Effector memory CD8-positive, alpha-beta T cell (primary cell): ENCODE measurements around the gene IL37.
"Not testable (repeated sequence)": the region's sequence is repeated elsewhere in the genome, so short reads cannot be mapped to it uniquely, and the experiment has no call there.

Experiments used
- ATAC-seq: fragments of 150-1000 bp; cut with Tn5 transposase; replicated peaks from 2 replicates; pipeline ENCODE4 v1.10.0; 2021; ENCODE audit warnings: mild to moderate bottlenecking, moderate library complexity
- DNase-seq, 3 experiments: peaks; one replicate each; pipeline ENCODE4 v3.0.0; 2021
- H3K27ac Mint-ChIP-seq, 2 donors: one replicate each; pipeline ENCODE4 v1.8.0; 2022; ENCODE audit warnings: mild to moderate bottlenecking in 2 of 2, mixed read lengths in 2 of 2, moderate library complexity in 2 of 2
- H3K27me3 Mint-ChIP-seq, 2 donors: one replicate each; pipeline ENCODE4 v1.8.0; 2022; ENCODE audit warnings: mixed read lengths in 2 of 2
- H3K36me3 Mint-ChIP-seq: one replicate; pipeline ENCODE4 v1.8.0; 2022; ENCODE audit warnings: mild to moderate bottlenecking, moderate library complexity, mixed read lengths; ENCODE audit not compliant: insufficient read depth
- H3K4me1 Mint-ChIP-seq, 2 donors: one replicate each; pipeline ENCODE4 v1.8.0; 2022; ENCODE audit warnings: low read depth in 2 of 2, mixed read lengths in 2 of 2
- H3K4me3 Mint-ChIP-seq, 2 donors: one replicate each; pipeline ENCODE4 v1.8.0; 2022; ENCODE audit warnings: mild to moderate bottlenecking in 2 of 2, mixed read lengths in 2 of 2, moderate library complexity in 2 of 2
- H3K9me3 Mint-ChIP-seq, 2 donors: one replicate each; pipeline ENCODE4 v1.8.0; 2022; ENCODE audit warnings: mixed read lengths in 2 of 2

IL37 gene

DNA sequence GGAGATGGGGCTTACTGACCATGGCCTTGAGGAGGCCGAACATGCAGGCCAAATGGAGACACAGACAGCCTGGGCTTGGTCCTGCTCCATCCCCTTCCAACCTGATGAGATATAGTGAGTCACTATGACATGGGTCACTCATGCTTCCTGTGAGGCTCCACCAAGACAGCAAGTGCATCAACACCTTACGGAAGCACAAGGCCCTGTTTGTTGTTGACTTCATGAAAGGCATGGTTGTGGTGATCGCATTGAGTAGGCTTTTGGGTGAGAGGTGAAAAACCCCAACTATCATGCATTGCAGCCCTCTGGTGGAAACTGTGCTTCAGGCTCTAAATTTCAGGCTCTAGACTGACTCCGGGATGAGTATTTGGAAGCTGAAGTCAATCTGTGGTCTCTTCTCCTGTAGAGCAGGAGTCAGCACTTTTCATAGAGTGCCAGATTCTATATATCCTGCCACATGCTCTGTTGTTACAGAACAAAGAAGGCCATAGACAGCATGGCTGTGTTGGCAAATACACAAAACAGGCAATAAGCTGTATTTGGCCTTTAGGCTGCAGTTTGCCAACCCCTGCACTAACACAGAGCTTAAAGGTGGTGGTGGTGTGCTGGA, 10.1 kb downstream of the IL37 start:
- Mint-ChIP-seq H3K27me3 (peaks cover 0 to 16% of the 10 kb centered on the region in 2 donors), H3K27ac (peak overlapping the region; percentile 36 to 90), H3K9me3 (no peaks in the 10 kb centered on the region), H3K4me1 (peaks cover 5 to 22% of the 10 kb centered on the region in 2 donors), H3K36me3 (no peaks in the 10 kb centered on the region), H3K4me3 (no peak overlapping the region)
- DNase-seq = peak; percentile 14 to 49 (median 15)
- ATAC-seq = peak; percentile 87

DNA sequence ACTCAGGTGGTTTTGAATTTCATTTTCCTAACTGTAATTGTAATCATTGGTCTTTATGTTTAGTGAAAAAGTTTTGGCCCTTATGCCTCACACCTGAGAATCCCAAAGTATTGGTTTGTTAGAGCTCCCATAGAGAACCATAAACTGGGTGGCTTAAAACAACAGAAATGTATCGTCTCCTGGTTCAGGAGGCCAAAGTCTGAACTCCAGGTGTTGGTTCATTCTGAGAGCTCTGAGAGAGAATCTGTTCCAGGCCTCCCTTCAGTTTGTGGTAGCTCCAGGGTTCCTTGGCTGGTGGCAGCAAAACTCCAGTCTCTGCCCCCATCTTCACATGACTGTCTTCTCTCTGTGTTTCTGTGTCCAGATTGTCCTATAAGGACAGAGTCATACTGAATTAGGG, 11.0 kb downstream of the IL37 start:
- Mint-ChIP-seq H3K36me3 (no peaks in the 10 kb centered on the region), H3K27me3 (peaks cover 0 to 19% of the 10 kb centered on the region in 2 donors), H3K4me1 (peaks cover 3 to 14% of the 10 kb centered on the region in 2 donors), H3K9me3 (no peaks in the 10 kb centered on the region), H3K27ac (peak overlapping the region in 1 of 2 donors; percentile 90), H3K4me3 (no peak overlapping the region)
- DNase-seq = no peak
- ATAC-seq = no peak

DNA sequence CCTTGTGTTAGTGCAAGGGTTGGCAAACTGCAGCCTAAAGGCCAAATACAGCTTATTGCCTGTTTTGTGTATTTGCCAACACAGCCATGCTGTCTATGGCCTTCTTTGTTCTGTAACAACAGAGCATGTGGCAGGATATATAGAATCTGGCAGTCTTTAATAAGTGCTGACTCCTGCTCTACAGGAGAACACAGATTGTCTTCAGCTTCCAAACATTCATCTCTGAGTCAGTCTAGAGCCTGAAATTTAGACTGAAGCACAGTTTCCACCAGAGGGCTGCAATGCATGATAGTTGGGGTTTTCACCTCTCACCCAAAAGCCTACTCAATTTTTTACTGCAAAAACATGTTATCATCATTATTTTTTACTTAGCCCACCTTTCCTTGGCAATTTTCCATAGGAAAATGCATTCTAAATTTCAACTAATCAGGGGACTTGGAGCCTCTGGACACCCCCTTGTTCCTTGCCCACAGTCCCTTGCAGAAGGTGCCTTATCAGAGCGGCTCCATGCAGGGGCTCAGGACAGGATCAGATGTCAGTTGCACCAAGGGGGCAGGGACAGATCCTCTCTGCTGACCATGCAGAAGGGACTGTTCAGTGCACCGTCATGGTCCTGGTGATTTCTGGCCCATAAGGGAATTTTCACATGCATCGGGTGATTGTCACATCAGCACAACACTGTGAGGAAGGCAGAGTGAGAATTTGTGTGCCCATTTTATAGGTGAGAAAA, 12.4 kb downstream of the IL37 start:
- Mint-ChIP-seq H3K27ac (peak overlapping the region in 1 of 2 donors; percentile 52), H3K27me3 (peaks cover 0 to 29% of the 10 kb centered on the region in 2 donors), H3K9me3 (no peaks in the 10 kb centered on the region), H3K4me1 (peaks cover 3 to 12% of the 10 kb centered on the region in 2 donors), H3K4me3 (no peak overlapping the region), H3K36me3 (no peaks in the 10 kb centered on the region)
- no peak for ATAC-seq
- no peak for DNase-seq

DNA sequence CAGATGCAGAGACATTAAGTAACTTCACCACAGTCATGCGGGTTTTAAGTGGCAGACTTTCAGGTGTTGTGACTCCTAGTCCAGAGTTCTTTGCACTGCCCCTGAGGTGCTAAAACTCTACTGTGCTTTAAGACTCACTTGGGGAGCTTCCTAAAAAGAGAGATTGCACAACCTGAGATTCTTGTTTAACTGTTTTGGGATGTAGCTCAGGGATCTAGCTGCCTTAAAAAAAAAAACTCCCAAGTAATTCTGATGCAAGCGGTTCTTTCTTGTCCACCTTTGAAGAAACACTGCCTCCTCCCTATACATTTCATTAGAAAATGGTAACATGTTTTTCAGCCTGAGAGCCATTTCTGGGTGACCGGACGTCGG, 13.0 kb downstream of the IL37 start:
- peak; percentile 35 for ATAC-seq
- Mint-ChIP-seq H3K27me3 (peaks cover 0 to 30% of the 10 kb centered on the region in 2 donors), H3K4me1 (peaks cover 3 to 12% of the 10 kb centered on the region in 2 donors), H3K4me3 (no peak overlapping the region), H3K9me3 (no peaks in the 10 kb centered on the region), H3K36me3 (no peaks in the 10 kb centered on the region), H3K27ac (peak overlapping the region in 1 of 2 donors; percentile 52)
- DNase-seq = no peak

DNA sequence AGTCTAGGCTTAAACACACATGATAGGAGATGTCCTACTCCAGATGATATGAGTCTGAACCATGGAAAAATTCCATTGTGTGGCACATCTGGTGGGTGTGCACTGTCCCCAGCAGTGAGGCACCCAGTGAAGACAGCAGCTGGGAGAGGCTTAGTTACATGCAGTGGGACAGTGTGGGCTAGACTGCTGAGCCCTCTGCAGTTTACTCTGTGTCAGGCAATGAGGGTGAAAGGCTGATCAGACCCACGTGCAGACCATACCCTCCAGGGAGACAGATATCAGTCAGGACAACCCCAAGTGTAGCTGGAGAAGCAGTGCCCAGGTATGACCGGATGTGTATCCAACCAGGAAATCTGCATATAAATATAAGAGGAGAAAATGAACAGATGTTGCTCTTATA, 13.4 kb downstream of the IL37 start:
- Mint-ChIP-seq H3K4me1 (peaks cover 3 to 12% of the 10 kb centered on the region in 2 donors), H3K27me3 (peaks cover 0 to 30% of the 10 kb centered on the region in 2 donors), H3K27ac (peak overlapping the region in 1 of 2 donors; percentile 52), H3K36me3 (no peaks in the 10 kb centered on the region), H3K9me3 (no peaks in the 10 kb centered on the region), H3K4me3 (no peak overlapping the region)
- DNase-seq (no peak), ATAC-seq (no peak)

DNA sequence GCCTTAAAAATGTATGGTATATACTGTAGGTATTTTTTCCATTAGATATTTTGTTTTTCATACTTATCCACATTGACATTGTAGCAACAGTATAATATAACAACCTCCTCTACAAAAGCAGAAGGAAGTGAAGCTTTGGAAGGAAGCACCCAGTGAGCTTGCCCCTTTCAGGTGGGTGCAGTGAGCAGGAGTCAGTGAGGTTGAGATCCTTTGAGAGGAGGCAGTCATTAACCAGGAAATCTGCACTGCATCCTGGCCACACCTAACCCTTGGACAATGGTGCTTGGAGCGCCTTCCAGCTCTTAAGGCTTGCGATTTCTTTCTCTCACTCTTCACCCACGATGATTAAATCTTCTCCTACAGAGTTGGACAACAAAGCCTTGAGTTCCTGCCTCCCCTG, 13.9 kb downstream of the IL37 start:
- H3K4me1 Mint-ChIP-seq = peaks cover 3 to 12% of the 10 kb centered on the region in 2 donors
- H3K4me3 Mint-ChIP-seq = no peak overlapping the region
- peaks cover 0 to 30% of the 10 kb centered on the region in 2 donors for H3K27me3 Mint-ChIP-seq
- ATAC-seq (no peak), DNase-seq (no peak)
- peak overlapping the region in 1 of 2 donors; percentile 52 for H3K27ac Mint-ChIP-seq
- no peaks in the 10 kb centered on the region for H3K36me3 Mint-ChIP-seq
- H3K9me3 Mint-ChIP-seq = no peaks in the 10 kb centered on the region

DNA sequence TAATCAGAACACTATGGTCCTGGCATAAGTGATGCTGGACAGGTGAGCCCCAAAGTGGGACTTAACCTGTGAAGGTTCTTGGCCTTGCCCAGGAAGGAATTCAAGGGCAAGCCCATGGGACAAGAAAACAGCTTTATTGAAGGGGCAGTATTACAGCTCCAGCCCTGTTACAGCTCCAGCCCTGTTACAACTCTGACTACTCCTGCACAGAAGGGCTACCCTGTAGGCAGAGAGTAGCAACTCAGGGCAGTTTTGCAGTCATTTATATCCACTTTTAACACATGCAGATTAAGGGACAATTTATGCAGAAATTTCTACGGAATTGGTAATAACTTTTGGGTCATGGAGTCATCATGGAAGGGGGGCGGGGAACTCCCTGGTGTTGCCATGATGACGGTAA, 15.7 kb downstream of the IL37 start:
- no peak overlapping the region for H3K27ac Mint-ChIP-seq
- DNase-seq (no peak), ATAC-seq (no peak)
- peaks cover 0 to 34% of the 10 kb centered on the region in 2 donors for H3K27me3 Mint-ChIP-seq
- H3K4me3 Mint-ChIP-seq = no peak overlapping the region
- H3K9me3 Mint-ChIP-seq = no peaks in the 10 kb centered on the region
- no peaks in the 10 kb centered on the region for H3K36me3 Mint-ChIP-seq
- H3K4me1 Mint-ChIP-seq = peaks cover 0 to under 1% of the 10 kb centered on the region in 2 donors

DNA sequence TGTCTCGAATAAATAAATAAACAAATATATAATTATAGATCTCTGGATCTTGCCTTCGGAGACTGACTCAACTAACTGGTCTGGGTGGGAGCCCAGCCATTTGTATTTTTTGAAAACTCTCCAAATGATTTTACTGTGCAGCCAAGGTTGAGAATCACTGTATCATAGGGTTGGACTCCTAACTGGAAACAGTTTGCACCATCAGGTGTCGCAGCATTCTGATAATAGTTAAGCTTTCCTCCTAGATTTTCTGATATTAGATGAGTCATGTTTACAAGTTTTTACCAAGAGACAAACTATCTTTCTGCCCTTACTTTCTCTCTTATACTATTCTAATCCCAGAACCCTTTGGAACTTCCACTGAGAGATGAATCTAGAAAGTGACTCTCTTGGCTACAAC, 16.8 kb downstream of the IL37 start:
- no peaks in the 10 kb centered on the region for H3K36me3 Mint-ChIP-seq
- no peaks in the 10 kb centered on the region for H3K9me3 Mint-ChIP-seq
- DNase-seq (no peak), ATAC-seq (no peak)
- H3K4me3 Mint-ChIP-seq = no peak overlapping the region
- peaks cover 0 to 41% of the 10 kb centered on the region in 2 donors for H3K27me3 Mint-ChIP-seq
- no peaks in the 10 kb centered on the region for H3K4me1 Mint-ChIP-seq
- no peak overlapping the region for H3K27ac Mint-ChIP-seq

DNA sequence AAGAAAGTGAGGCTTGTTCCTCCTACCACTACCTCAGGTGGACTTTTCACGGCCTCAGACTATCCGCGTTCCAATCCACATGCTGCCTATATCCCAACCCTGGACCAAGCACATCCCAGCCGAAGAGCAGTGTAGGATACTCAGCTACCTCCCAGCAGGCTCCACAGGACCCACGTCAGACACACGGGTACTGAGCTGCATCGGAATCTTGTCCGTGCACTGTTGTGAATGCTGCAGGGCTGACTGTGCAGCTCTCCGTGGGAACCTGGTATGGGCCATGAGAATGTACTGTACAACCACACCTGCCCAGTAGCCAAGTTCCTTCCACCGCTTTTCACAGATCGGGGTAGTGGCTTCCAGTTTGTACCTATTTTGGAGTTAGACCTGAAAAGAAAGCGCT, 22.3 kb downstream of the IL37 start:
- no peaks in the 10 kb centered on the region for H3K4me1 Mint-ChIP-seq
- peaks cover 0 to 32% of the 10 kb centered on the region in 2 donors for H3K27me3 Mint-ChIP-seq
- H3K9me3 Mint-ChIP-seq = no peaks in the 10 kb centered on the region
- DNase-seq (no peak), ATAC-seq (no peak)
- H3K4me3 Mint-ChIP-seq = no peak overlapping the region
- no peak overlapping the region for H3K27ac Mint-ChIP-seq
- peaks cover 3% of the 10 kb centered on the region for H3K36me3 Mint-ChIP-seq

DNA sequence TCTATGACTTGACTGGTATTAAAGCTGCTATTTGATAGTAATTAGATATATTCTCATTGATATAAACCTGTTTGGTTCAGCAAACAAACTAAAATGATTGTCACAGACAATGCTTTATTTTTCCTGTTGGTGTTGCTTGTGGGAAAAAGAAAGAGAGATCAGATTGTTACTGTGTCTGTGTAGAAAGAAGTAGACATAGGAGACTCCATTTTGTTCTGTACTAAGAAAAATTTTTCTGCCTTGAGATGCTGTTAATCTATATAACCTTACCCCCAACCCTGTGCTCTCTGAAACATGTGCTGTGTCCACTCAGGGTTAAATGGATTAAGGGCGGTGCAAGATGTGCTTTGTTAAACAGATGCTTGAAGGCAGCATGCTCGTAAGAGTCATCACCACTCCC, 23.2 kb downstream of the IL37 start:
- peaks cover 0 to 30% of the 10 kb centered on the region in 2 donors for H3K27me3 Mint-ChIP-seq
- DNase-seq, ATAC-seq, H3K36me3 Mint-ChIP-seq, H3K4me3 Mint-ChIP-seq, H3K27ac Mint-ChIP-seq, H3K4me1 Mint-ChIP-seq, H3K9me3 Mint-ChIP-seq: not testable (repeated sequence)

DNA sequence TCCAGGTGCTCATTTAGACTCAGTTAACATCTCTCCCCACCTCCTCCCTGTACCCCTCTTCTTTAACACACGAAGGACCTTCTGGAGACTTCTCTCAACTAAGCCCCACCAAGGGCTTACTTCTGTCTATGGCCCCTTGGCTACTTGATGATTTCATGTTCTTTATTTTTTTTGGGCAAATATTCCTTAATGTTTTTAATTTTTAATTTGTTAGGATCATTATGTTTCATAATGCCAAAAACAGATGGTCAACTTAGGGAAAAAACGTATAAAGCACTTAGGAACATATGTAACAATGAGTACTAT, 25.9 kb downstream of the IL37 start:
- ATAC-seq (no peak), DNase-seq (no peak)
- Mint-ChIP-seq H3K4me1 (peaks cover 5 to 10% of the 10 kb centered on the region in 2 donors), H3K36me3 (peaks cover 3% of the 10 kb centered on the region), H3K4me3 (no peak overlapping the region), H3K9me3 (no peaks in the 10 kb centered on the region), H3K27me3 (peaks cover 0 to 24% of the 10 kb centered on the region in 2 donors), H3K27ac (no peak overlapping the region)

DNA sequence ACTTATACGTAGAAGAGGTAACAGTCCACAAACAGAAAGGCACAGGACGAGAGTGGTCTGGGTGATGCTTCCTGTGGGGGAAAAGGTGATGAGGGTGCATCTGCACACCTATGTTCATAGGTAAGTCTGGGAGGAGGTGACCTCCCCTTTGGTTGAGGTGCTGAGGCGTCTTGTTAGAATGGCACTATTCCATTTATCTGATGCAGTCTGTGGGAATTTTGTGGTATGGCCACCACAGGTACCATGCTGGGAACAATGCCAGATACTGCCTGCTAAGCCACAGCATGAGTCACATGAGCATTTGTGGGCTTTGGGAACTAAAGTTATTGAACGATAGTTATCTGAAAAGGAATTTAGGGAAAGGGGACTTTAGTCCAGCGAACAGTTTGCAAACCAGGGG, 27.9 kb downstream of the IL37 start:
- DNase-seq (peak in 1 of 3 experiments; percentile 29), ATAC-seq (no peak)
- Mint-ChIP-seq H3K36me3 (peaks cover 3% of the 10 kb centered on the region), H3K4me1 (peaks cover 6 to 10% of the 10 kb centered on the region in 2 donors), H3K4me3 (peak overlapping the region in 1 of 2 donors; percentile 24), H3K9me3 (no peaks in the 10 kb centered on the region), H3K27me3 (peaks cover 0 to 31% of the 10 kb centered on the region in 2 donors), H3K27ac (peak overlapping the region in 1 of 2 donors; percentile 44)

DNA sequence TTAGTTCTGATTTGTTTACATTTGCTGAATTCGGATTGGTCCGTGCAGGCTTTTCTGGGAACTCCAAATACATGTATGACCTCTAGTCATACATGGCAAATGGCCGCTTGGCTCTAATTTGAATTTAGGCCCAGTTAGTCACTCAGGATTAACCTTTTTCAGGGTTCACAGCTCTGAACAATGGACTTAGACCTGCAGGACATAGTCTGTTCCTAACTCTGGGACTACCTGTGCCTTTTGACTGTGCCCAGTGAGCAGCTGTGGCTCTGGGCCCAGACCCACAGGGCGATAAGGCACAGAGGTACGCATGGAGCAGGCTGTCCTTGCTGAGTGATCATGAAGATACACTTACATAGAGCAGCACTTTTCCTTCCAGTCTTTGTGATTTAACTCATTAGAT, 28.5 kb downstream of the IL37 start:
- no peak overlapping the region for H3K4me3 Mint-ChIP-seq
- H3K36me3 Mint-ChIP-seq = peaks cover 3% of the 10 kb centered on the region
- ATAC-seq (no peak), DNase-seq (no peak)
- H3K4me1 Mint-ChIP-seq = peaks cover 6 to 10% of the 10 kb centered on the region in 2 donors
- no peaks in the 10 kb centered on the region for H3K9me3 Mint-ChIP-seq
- H3K27me3 Mint-ChIP-seq = peaks cover 0 to 31% of the 10 kb centered on the region in 2 donors
- H3K27ac Mint-ChIP-seq = no peak overlapping the region
